ENCODE measurements around the gene INPP5B. TPM values are rescaled to one million over a fixed set of nuclear protein-coding genes. Genes with fewer than 3 reads are reported as not detected.

INPP5B gene
- total and polyA plus RNA-seq, 9 of the 15 experiments (the other 6 are each of a cell fraction or from before 2014, with no cell fraction given) = 14.1 to 28.7 (median 20.9) TPM

DNA sequence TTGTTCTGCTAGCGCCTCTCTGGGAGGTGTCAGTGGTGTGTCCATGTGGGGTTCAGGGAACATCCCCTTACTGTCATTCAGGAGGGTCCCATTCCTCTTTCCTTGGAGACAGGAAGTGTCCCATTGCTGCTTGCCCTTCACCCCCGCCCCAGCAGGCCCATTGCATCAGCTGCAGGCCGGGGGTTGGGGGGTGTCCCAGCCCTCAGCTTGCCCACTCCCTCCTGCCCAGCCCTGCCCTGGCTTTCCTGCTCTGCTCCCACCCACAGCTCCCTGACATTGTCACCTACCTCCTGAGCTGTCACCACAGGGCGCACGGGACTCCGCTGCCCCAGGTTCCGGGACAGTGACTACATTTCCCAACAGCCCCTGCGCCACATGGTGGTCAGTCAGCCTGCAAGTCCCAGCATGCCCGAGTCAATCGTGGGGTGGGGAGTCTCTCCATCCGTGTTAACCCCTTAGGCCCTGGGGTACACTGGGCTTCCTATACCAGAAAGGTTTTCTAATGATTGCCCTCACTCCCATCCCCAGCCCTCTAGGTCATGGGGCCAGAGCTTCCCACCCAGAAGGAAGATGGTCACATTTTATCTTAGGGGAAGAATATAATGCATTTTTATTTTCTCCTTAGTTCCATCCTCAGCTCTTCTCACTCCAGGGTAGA is at the start of gene INPP5B (continued):
- TF ChIP-seq, protein P1, sequence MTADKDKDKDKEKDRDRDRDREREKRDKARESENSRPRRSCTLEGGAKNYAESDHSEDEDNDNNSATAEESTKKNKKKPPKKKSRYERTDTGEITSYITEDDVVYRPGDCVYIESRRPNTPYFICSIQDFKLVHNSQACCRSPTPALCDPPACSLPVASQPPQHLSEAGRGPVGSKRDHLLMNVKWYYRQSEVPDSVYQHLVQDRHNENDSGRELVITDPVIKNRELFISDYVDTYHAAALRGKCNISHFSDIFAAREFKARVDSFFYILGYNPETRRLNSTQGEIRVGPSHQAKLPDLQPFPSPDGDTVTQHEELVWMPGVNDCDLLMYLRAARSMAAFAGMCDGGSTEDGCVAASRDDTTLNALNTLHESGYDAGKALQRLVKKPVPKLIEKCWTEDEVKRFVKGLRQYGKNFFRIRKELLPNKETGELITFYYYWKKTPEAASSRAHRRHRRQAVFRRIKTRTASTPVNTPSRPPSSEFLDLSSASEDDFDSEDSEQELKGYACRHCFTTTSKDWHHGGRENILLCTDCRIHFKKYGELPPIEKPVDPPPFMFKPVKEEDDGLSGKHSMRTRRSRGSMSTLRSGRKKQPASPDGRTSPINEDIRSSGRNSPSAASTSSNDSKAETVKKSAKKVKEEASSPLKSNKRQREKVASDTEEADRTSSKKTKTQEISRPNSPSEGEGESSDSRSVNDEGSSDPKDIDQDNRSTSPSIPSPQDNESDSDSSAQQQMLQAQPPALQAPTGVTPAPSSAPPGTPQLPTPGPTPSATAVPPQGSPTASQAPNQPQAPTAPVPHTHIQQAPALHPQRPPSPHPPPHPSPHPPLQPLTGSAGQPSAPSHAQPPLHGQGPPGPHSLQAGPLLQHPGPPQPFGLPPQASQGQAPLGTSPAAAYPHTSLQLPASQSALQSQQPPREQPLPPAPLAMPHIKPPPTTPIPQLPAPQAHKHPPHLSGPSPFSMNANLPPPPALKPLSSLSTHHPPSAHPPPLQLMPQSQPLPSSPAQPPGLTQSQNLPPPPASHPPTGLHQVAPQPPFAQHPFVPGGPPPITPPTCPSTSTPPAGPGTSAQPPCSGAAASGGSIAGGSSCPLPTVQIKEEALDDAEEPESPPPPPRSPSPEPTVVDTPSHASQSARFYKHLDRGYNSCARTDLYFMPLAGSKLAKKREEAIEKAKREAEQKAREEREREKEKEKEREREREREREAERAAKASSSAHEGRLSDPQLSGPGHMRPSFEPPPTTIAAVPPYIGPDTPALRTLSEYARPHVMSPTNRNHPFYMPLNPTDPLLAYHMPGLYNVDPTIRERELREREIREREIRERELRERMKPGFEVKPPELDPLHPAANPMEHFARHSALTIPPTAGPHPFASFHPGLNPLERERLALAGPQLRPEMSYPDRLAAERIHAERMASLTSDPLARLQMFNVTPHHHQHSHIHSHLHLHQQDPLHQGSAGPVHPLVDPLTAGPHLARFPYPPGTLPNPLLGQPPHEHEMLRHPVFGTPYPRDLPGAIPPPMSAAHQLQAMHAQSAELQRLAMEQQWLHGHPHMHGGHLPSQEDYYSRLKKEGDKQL (CRISPR knock-in tag; IDR thresholded peaks at IDR 0.05; ENCODE audit: borderline replicate concordance) = no peak
- TF ChIP-seq BHLHE40 (IDR thresholded peaks at IDR 0.05; ENCODE audit: low read length) = peak; percentile 98
- TF ChIP-seq POLR2G (IDR thresholded peaks at IDR 0.05; ENCODE audit: low read depth, low read length) = peak; percentile 77
- TF ChIP-seq ZNF57 (CRISPR knock-in tag; IDR thresholded peaks at IDR 0.05) = no peak
- no peak for TF ChIP-seq TFAM (CRISPR knock-in tag; conservative IDR thresholded peaks at IDR 0.05)
- no peak for TF ChIP-seq ZNF133 (CRISPR knock-in tag; IDR thresholded peaks at IDR 0.05)
- TF ChIP-seq FIP1L1 (IDR thresholded peaks at IDR 0.05; ENCODE audit: low read depth, low read length, poor library complexity, severe bottlenecking) = no peak
- TF ChIP-seq, protein P2, sequence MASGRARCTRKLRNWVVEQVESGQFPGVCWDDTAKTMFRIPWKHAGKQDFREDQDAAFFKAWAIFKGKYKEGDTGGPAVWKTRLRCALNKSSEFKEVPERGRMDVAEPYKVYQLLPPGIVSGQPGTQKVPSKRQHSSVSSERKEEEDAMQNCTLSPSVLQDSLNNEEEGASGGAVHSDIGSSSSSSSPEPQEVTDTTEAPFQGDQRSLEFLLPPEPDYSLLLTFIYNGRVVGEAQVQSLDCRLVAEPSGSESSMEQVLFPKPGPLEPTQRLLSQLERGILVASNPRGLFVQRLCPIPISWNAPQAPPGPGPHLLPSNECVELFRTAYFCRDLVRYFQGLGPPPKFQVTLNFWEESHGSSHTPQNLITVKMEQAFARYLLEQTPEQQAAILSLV (tag; IDR thresholded peaks at IDR 0.05) = no peak
- TF ChIP-seq, protein P3, sequence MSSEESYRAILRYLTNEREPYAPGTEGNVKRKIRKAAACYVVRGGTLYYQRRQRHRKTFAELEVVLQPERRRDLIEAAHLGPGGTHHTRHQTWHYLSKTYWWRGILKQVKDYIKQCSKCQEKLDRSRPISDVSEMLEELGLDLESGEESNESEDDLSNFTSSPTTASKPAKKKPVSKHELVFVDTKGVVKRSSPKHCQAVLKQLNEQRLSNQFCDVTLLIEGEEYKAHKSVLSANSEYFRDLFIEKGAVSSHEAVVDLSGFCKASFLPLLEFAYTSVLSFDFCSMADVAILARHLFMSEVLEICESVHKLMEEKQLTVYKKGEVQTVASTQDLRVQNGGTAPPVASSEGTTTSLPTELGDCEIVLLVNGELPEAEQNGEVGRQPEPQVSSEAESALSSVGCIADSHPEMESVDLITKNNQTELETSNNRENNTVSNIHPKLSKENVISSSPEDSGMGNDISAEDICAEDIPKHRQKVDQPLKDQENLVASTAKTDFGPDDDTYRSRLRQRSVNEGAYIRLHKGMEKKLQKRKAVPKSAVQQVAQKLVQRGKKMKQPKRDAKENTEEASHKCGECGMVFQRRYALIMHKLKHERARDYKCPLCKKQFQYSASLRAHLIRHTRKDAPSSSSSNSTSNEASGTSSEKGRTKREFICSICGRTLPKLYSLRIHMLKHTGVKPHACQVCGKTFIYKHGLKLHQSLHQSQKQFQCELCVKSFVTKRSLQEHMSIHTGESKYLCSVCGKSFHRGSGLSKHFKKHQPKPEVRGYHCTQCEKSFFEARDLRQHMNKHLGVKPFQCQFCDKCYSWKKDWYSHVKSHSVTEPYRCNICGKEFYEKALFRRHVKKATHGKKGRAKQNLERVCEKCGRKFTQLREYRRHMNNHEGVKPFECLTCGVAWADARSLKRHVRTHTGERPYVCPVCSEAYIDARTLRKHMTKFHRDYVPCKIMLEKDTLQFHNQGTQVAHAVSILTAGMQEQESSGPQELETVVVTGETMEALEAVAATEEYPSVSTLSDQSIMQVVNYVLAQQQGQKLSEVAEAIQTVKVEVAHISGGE (CRISPR knock-in tag; IDR thresholded peaks at IDR 0.05) = peak in 1 of 3 experiments; percentile 78; a peak in 2 of 6 replicates
- no peak for TF ChIP-seq GATAD2A (IDR thresholded peaks at IDR 0.05)
- TF ChIP-seq ATF1 (CRISPR knock-in tag; IDR thresholded peaks at IDR 0.05) = no peak
- TF ChIP-seq ATF1 (tag; IDR thresholded peaks at IDR 0.05) = peak; percentile 80
- no peak; the same call in 1 of the 2 replicates for TF ChIP-seq ILF3 (IDR thresholded peaks at IDR 0.05; ENCODE audit: borderline replicate concordance)
- TF ChIP-seq MCM5 (IDR thresholded peaks at IDR 0.05; ENCODE audit: low read depth) = no peak

Measured in K562 (cell line).